A172 (cell line): Measurements from ENCODE around the gene SERHL2. TPM values are rescaled to one million over a fixed set of nuclear protein-coding genes. Genes with fewer than 3 reads are reported as not detected.

Experiments used
- total RNA-seq: library from RNA; depleted of rRNA; stranded (reverse); fragments of >200 nt; shearing (Covaris generic); gene quantifications from 2 replicates; pipeline ENCODE4 v1.2.3, GENCODE V29; 2014; rRNA removed

Gene SERHL2
- total RNA-seq, 1 experiment from 2014 or later: not detected

Other genes starting within 250 kb of the SERHL2 start
- 0.02 TPM in 1 of 2 replicates, not detected in the other for gene NFAM1, start 121.6 kb upstream of the SERHL2 start, total RNA-seq
- 40.4 and 44.6 TPM in 2 replicates for gene RRP7A, start 34.2 kb upstream of the SERHL2 start, total RNA-seq
- 28.5 and 30.6 TPM in 2 replicates for gene POLDIP3, start 60.9 kb downstream of the SERHL2 start, total RNA-seq
- gene ATP5MGL, start 86.6 kb downstream of the SERHL2 start, total RNA-seq: not detected in 2 replicates
- gene CYB5R3, start 95.4 kb downstream of the SERHL2 start, total RNA-seq: 45.9 and 57.1 TPM in 2 replicates
- gene A4GALT, start 166.9 kb downstream of the SERHL2 start, total RNA-seq: 1.8 and 3.4 TPM in 2 replicates